Measurements from ENCODE around the gene PAQR5. TPM values are rescaled to one million over a fixed set of nuclear protein-coding genes. Genes with fewer than 3 reads are reported as not detected.
A peak's percentile ranks its signal among the peaks of the same experiment; 100 is the strongest.

The PAQR5 gene
- total RNA-seq, 1 experiment from 2014 or later = 9.4 TPM

DNA sequence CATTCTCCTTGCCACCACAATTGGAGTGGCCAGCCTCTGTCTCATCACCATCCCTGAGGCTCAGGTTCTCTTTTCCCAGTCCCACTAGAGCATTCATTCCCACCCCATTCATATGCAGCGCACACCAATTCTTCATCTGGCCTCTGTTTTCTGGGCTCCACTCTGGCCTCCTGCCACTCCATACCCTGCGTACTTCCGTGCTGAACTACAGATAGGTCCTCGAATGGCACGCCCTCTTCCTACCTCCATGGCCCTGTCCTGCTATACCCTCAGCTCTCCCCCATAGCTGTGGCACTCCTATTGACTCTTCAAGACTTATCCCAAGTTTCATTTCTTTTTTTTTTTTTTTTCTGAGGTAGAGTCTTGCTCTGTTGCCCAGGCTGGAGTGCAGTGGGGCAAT is 25.9 kb downstream of the PAQR5 start (continued):
- TF ChIP-seq ZNF532 (CRISPR knock-in tag; IDR thresholded peaks at IDR 0.05; ENCODE audit: borderline replicate concordance) (no peak), IRF2 (CRISPR knock-in tag; IDR thresholded peaks at IDR 0.05; ENCODE audit: borderline replicate concordance, low read depth) (no peak), FOXK1 (CRISPR knock-in tag; IDR thresholded peaks at IDR 0.05) (no peak), MAX (CRISPR knock-in tag; IDR thresholded peaks at IDR 0.05) (no peak), STAT6 (CRISPR knock-in tag; conservative IDR thresholded peaks at IDR 0.05; ENCODE audit: low read depth) (no peak), TEAD1 (CRISPR knock-in tag; IDR thresholded peaks at IDR 0.05) (no peak), NFE2L1 (CRISPR knock-in tag; IDR thresholded peaks at IDR 0.05) (no peak)
- TF ChIP-seq, protein P1, sequence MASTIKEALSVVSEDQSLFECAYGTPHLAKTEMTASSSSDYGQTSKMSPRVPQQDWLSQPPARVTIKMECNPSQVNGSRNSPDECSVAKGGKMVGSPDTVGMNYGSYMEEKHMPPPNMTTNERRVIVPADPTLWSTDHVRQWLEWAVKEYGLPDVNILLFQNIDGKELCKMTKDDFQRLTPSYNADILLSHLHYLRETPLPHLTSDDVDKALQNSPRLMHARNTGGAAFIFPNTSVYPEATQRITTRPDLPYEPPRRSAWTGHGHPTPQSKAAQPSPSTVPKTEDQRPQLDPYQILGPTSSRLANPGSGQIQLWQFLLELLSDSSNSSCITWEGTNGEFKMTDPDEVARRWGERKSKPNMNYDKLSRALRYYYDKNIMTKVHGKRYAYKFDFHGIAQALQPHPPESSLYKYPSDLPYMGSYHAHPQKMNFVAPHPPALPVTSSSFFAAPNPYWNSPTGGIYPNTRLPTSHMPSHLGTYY (CRISPR knock-in tag; IDR thresholded peaks at IDR 0.05) = no peak
- TF ChIP-seq, protein P2, sequence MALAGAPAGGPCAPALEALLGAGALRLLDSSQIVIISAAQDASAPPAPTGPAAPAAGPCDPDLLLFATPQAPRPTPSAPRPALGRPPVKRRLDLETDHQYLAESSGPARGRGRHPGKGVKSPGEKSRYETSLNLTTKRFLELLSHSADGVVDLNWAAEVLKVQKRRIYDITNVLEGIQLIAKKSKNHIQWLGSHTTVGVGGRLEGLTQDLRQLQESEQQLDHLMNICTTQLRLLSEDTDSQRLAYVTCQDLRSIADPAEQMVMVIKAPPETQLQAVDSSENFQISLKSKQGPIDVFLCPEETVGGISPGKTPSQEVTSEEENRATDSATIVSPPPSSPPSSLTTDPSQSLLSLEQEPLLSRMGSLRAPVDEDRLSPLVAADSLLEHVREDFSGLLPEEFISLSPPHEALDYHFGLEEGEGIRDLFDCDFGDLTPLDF (CRISPR knock-in tag; IDR thresholded peaks at IDR 0.05) = no peak

DNA sequence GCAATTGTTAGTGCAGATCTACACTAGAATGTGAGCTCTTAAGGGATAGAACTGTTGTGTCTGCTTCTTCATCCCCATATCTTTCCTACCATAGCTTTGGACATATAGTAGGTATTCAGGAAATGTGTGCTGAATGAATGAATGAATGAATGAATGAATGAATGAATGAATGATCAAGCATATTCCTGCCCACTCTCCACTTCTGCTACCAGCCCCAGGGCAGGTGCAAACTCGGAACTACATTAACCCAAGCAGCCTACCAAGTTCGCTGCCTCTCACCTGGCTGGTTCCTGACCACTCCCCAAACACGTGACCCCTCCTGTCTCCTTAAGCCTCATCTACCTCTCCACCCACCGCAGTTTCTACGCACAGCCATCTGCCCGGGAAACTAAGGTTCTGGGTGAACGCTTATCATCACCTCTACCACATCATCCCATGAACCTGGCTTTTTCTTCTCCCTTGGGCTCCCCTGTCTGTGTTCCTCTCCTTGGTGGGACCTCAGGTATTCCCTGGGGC is 26.8 kb downstream of the PAQR5 start:
- H3K27ac Mint-ChIP-seq = no peak overlapping the region
- ChIA-PET POLR2A (interaction anchor here (0.8 kb wide), 1 partner anchor 54 kb away, joined by 4 read pairs; no protein-coding TSS in a partner anchor), CTCF (no interaction called here)
- no peak overlapping the region for H3K4me3 Mint-ChIP-seq
- H3K27me3 Mint-ChIP-seq (ENCODE audit: low read depth) = no peaks in the 10 kb centered on the region
- peaks cover under 1% of the 10 kb centered on the region; the same call in 1 of the 2 replicates for H3K9me3 Mint-ChIP-seq
- peak; percentile 77 for ATAC-seq
- no peak for DNase-seq (ENCODE audit: low spot score)
- TF ChIP-seq ESRRA (CRISPR knock-in tag; IDR thresholded peaks at IDR 0.05; ENCODE audit: borderline replicate concordance) (no peak), USF2 (CRISPR knock-in tag; IDR thresholded peaks at IDR 0.05) (peak; percentile 71), ZNF423 (CRISPR knock-in tag; IDR thresholded peaks at IDR 0.05) (no peak)
- TF ChIP-seq, protein P3, sequence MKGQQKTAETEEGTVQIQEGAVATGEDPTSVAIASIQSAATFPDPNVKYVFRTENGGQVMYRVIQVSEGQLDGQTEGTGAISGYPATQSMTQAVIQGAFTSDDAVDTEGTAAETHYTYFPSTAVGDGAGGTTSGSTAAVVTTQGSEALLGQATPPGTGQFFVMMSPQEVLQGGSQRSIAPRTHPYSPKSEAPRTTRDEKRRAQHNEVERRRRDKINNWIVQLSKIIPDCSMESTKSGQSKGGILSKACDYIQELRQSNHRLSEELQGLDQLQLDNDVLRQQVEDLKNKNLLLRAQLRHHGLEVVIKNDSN (CRISPR knock-in tag; IDR thresholded peaks at IDR 0.05) = peak; percentile 56; the same call in 1 of the 2 replicates
- peaks cover 12% of the 10 kb centered on the region for H3K4me1 Mint-ChIP-seq
- no peaks in the 10 kb centered on the region for H3K36me3 Mint-ChIP-seq

Measured in WTC11 (cell line).